ENCODE results near the gene PLK2. TPM values are rescaled to one million over a fixed set of nuclear protein-coding genes. Genes with fewer than 3 reads are reported as not detected.

Gene PLK2
- total and polyA plus RNA-seq, 2 experiments from 2014 or later, result 98.0 to 183 TPM

DNA sequence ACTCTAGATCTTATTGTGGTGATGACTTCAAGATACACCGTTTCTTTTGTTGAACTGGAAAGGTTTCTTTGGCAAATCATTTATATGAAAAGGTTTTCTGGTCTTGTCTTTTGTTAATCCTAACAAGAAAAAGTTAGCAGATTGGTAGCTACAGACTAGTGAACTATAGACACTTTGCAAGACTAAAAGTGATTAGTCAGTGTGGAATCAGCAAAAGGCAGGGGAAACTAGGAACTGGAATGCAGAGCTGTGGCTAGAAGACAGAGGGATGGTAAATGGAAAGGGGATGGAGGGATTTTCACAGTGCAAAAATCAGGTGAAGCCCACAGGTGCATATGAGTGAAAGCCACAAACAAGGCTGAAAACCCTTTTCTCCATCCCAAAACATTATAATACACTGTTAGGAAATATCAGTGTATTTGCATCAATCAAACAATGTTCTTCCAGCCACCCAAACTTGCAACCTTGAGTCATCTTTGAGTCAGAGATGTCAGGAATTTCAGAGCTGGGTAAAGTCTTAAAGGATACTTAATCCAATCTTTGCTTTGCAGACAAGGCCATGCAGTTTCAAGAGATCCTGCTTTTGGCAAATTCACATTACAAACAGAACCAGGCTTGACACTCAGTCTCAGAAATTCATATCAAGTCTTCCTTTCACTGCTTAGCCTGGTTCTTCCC lies 52.7 kb downstream of the PLK2 start:
- WGBS (ENCODE audit: low lambda C conversion rate, missing lambda C conversion rate), result 86% methylated on average over 1 of the region's 1 CpG
- H3K36me3 ChIP-seq (replicated peaks; ENCODE audit: insufficient read depth, low read depth), result no peaks in the 10 kb centered on the region
- no peak overlapping the region for H3K4me2 ChIP-seq
- no peak overlapping the region for H3K27ac ChIP-seq
- no peaks in the 10 kb centered on the region for H3K9me2 ChIP-seq (replicated peaks; ENCODE audit: insufficient read depth)
- H3K27me3 ChIP-seq, result no peaks in the 10 kb centered on the region
- DNase-seq (ENCODE audit: low spot score), result no peak
- no peaks in the 10 kb centered on the region for H3K9me3 ChIP-seq (ENCODE audit: low read depth)
- no peaks in the 10 kb centered on the region for H4K20me1 ChIP-seq (ENCODE audit: insufficient read depth, poor library complexity, severe bottlenecking)
- TF ChIP-seq EZH2phosphoT487 (IDR thresholded peaks at IDR 0.05; ENCODE audit: low read depth, severe bottlenecking, unreplicated experiment) (no peak), EZH2 (IDR thresholded peaks at IDR 0.05; ENCODE audit: borderline replicate concordance) (no peak), CTCF (IDR thresholded peaks at IDR 0.05; ENCODE audit: poor library complexity) (no peak)
- no peak overlapping the region for H3K4me3 ChIP-seq
- no peaks in the 10 kb centered on the region for H3K79me2 ChIP-seq
- no peak overlapping the region for H2AFZ ChIP-seq
- peaks cover 13% of the 10 kb centered on the region for H3K4me1 ChIP-seq (ENCODE audit: insufficient read depth)

GRCh38 chr5:58406394-58406793 lies 53.5 kb downstream of the PLK2 start:
- H3K4me1 ChIP-seq (ENCODE audit: insufficient read depth), result peaks cover 9% of the 10 kb centered on the region
- H3K27ac ChIP-seq, result no peak overlapping the region
- no peak overlapping the region for H2AFZ ChIP-seq
- DNase-seq (ENCODE audit: low spot score), result no peak
- no peaks in the 10 kb centered on the region for H3K27me3 ChIP-seq
- H3K9me3 ChIP-seq (ENCODE audit: low read depth), result no peaks in the 10 kb centered on the region
- no peaks in the 10 kb centered on the region for H3K79me2 ChIP-seq
- H3K36me3 ChIP-seq (replicated peaks; ENCODE audit: insufficient read depth, low read depth), result no peaks in the 10 kb centered on the region
- TF ChIP-seq CTCF (IDR thresholded peaks at IDR 0.05; ENCODE audit: poor library complexity), result no peak
- no peak for TF ChIP-seq EZH2phosphoT487 (IDR thresholded peaks at IDR 0.05; ENCODE audit: low read depth, severe bottlenecking, unreplicated experiment)
- TF ChIP-seq EZH2 (IDR thresholded peaks at IDR 0.05; ENCODE audit: borderline replicate concordance), result no peak
- no peaks in the 10 kb centered on the region for H4K20me1 ChIP-seq (ENCODE audit: insufficient read depth, poor library complexity, severe bottlenecking)
- 80% methylated on average over 2 of the region's 2 CpGs for WGBS (ENCODE audit: low lambda C conversion rate, missing lambda C conversion rate)
- no peak overlapping the region for H3K4me3 ChIP-seq
- H3K9me2 ChIP-seq (replicated peaks; ENCODE audit: insufficient read depth), result no peaks in the 10 kb centered on the region
- H3K4me2 ChIP-seq, result no peak overlapping the region

DNA sequence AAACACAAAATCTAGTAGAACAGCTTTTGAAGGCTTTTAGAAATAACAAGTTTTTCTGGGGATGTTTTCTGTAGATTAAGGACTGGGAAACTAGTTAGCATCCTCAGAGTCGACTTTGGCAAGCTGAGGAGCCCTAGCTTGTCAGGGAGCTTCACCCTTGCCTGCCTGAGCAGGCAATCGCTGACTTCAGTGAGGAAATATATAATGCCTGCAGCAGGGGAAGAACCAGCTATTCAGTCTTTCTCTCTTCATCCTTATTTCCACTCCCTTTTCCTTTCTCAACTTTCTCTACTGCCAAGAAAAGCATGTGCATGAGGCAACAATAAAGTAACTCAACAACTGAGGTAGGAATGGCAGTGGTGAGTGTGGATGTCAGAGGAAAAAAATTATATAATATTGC lies 54.7 kb downstream of the PLK2 start:
- Histone ChIP-seq H3K4me2 (no peak overlapping the region), H3K4me3 (no peak overlapping the region), H3K9me2 (replicated peaks; ENCODE audit: insufficient read depth) (no peaks in the 10 kb centered on the region), H3K27me3 (no peaks in the 10 kb centered on the region), H3K79me2 (no peaks in the 10 kb centered on the region), H4K20me1 (ENCODE audit: insufficient read depth, poor library complexity, severe bottlenecking) (no peaks in the 10 kb centered on the region), H3K36me3 (replicated peaks; ENCODE audit: insufficient read depth, low read depth) (no peaks in the 10 kb centered on the region), H3K27ac (no peak overlapping the region), H3K4me1 (ENCODE audit: insufficient read depth) (no peaks in the 10 kb centered on the region), H2AFZ (no peak overlapping the region), H3K9me3 (ENCODE audit: low read depth) (no peaks in the 10 kb centered on the region)
- 45% methylated on average over 2 of the region's 2 CpGs for WGBS (ENCODE audit: low lambda C conversion rate, missing lambda C conversion rate)
- TF ChIP-seq EZH2phosphoT487 (IDR thresholded peaks at IDR 0.05; ENCODE audit: low read depth, severe bottlenecking, unreplicated experiment), result no peak
- TF ChIP-seq EZH2 (IDR thresholded peaks at IDR 0.05; ENCODE audit: borderline replicate concordance), result no peak
- TF ChIP-seq CTCF (IDR thresholded peaks at IDR 0.05; ENCODE audit: poor library complexity), result no peak
- DNase-seq (ENCODE audit: low spot score), result no peak

Measured in hepatocyte (in vitro differentiated cells).